Sigmoid colon (tissue), 4 donors: ENCODE measurements around the gene SPRY4.

Experiments
- POLR2A ChIP-seq, 2 donors: fragments of 450-650 bp; IDR thresholded peaks; one replicate each; pipeline ENCODE4 v1.6.1; 2016; ENCODE audit warnings: antibody characterized with exemption in 2 of 2, mild to moderate bottlenecking in 2 of 2, moderate library complexity in 2 of 2
- POLR2AphosphoS5 ChIP-seq, 4 donors: sonication (generic); formaldehyde crosslinking; IDR thresholded peaks; one replicate each; pipeline ENCODE4 v1.6.1; 2017; ENCODE audit warnings: antibody characterized with exemption in 4 of 4
- TF ChIP-seq, protein P1 (sequence below), 4 experiments: fragments of 450-650 bp in 3 of 4; fragments of 200-600 bp in 1 of 4; IDR thresholded peaks; one replicate each; pipeline ENCODE4 v1.5.1; 2016 to 2019; ENCODE audit warnings: antibody characterized with exemption in 4 of 4, mild to moderate bottlenecking in 3 of 4, moderate library complexity in 2 of 4

DNA sequence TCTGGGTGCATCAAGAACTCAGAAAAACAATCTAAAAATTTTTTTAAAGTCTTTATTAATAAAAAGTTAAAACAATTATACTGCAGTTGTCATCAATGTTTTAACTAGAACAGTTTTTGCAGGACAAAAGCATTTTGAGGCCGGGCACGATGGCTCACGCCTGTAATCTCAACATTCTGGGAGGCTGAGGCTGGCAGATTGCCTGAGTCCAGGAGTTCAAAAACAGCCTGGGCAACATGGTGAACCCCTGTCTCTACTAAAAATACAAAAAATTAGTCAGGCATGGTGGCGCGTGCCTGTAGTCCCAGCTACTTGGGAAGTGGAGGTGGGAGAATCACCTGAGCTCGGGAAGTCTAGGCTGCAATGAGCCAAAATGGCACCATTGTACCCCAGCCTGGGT lies 5.2 kb upstream of the SPRY4 start:
- TF ChIP-seq, protein P1, sequence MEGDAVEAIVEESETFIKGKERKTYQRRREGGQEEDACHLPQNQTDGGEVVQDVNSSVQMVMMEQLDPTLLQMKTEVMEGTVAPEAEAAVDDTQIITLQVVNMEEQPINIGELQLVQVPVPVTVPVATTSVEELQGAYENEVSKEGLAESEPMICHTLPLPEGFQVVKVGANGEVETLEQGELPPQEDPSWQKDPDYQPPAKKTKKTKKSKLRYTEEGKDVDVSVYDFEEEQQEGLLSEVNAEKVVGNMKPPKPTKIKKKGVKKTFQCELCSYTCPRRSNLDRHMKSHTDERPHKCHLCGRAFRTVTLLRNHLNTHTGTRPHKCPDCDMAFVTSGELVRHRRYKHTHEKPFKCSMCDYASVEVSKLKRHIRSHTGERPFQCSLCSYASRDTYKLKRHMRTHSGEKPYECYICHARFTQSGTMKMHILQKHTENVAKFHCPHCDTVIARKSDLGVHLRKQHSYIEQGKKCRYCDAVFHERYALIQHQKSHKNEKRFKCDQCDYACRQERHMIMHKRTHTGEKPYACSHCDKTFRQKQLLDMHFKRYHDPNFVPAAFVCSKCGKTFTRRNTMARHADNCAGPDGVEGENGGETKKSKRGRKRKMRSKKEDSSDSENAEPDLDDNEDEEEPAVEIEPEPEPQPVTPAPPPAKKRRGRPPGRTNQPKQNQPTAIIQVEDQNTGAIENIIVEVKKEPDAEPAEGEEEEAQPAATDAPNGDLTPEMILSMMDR (IDR thresholded peaks at IDR 0.05), result no peak
- TF ChIP-seq POLR2AphosphoS5 (IDR thresholded peaks at IDR 0.05) (no peak), POLR2A (IDR thresholded peaks at IDR 0.05) (no peak)
